NCI-H2196 (cell line): ENCODE data around the gene OR2Y1.
"Not testable (repeated sequence)": the region's sequence is repeated elsewhere in the genome, so short reads cannot be mapped to it uniquely, and the experiment has no call there.

Source experiments
- DNase-seq: peaks from one replicate; lab custom pipeline; 2025; ENCODE audit not compliant: unreplicated experiment; lab: John Stamatoyannopoulos, UW

The OR2Y1 gene

DNA sequence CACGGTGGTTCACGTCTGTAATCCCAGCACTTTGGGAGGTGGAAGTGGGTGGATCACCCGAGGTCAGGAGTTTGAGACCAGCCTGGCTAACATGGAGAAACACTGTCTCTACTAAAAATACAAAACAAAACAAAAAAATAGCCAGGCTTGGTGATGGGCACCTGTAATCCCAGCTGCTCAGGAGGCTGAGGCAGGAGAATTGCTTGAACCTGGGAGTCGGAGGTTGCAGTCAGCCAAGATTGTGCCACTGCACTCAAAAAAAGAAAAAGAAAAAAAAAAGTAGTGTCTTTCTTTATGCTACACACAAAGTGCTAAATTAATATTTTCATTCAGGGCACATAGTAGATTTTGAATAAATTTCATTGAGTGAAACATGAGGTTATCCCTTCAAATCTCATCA lies 1.1 kb upstream of the OR2Y1 start:
- DNase-seq, result not testable (repeated sequence)

- DNase-seq, result no peak
These were observed 587 bp downstream of the OR2Y1 start for GRCh38 chr5:180739271-180739670.

- no peak for DNase-seq
These were observed 3.3 kb downstream of the OR2Y1 start for GRCh38 chr5:180736536-180736935.

GRCh38 chr5:180724944-180725343 lies 14.9 kb downstream of the OR2Y1 start:
- DNase-seq, result no peak

DNA sequence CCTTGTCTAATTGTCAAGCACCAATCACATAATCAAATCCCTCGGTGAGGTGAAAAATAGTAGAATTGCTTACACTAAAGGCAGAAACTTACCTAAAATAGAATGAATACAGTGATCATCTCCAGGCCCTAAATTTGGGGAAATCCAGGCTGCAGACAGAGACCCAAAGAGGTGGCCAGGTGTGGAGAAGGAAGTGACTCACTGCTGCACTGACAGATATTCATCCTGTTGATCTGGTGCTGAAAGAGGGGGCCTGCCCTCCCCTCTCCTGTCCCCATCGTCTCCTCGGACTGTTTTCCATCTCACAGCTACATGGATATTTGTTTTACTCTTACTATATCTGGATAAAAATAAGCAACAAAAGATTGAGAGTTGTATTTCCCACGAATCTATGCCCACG lies 15.9 kb downstream of the OR2Y1 start:
- DNase-seq, result no peak

GRCh38 chr5:180720486-180720885 lies 19.4 kb downstream of the OR2Y1 start:
- DNase-seq, result no peak

- DNase-seq, result no peak
These were observed 20.1 kb downstream of the OR2Y1 start for GRCh38 chr5:180719781-180720180.

GRCh38 chr5:180718810-180719453 lies 20.9 kb downstream of the OR2Y1 start:
- peak; percentile 48 for DNase-seq

DNA sequence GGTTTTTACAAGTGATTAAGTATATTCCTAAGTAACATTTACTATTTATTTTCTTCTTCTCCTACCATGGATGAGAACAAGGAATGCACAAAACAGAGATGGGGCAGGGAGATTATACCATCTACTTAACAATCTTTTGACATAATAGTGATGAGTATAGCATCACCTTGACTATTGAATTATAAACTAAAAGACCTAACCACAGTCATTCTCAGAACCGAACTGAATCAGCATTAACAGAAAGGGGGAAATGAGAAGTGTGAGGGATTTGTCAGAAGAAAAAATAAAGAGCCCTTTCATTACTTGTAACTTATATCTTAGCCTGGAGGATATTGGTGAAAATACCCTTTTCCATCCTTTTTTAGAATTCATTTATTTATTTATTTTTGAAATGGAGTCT lies 21.9 kb downstream of the OR2Y1 start:
- no peak for DNase-seq

- peak; percentile 19 for DNase-seq
These were observed 35.5 kb downstream of the OR2Y1 start for GRCh38 chr5:180704362-180704761.

DNA sequence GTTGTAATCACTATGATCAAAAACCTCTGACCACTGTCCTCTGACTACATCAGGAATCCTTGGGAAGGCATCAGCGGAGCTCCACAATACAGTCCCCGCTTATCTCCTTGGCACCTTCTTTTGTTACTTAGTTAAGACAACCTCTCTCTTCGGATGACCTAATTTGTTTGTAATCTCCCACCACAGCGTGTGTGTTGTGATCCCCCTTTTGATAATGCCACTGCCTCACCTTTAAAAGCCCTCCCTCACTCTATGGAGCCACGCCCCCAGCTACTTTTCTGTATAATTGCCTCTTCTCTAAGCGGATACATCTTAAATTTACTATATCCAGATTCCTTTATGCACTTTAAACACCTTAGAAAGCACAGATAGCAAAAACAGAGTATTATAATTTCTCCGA lies 35.9 kb downstream of the OR2Y1 start:
- no peak for DNase-seq

DNA sequence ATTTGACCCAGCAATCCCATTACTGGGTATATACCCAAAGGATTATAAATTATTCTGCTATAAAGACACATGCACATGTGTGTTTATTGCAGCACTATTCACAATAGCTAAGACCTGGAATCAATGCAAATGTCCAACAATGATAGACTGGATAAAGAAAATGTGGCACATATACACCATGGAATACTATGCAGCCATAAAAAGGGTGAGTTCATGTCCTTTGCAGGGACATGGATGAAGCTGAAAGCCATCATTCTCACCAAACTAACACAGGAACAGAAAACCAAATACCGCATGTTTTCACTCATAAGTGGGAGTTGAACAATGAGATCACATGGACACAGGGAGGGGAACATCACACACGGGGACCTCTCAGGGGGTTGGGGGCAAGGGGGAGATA lies 36.5 kb downstream of the OR2Y1 start:
- DNase-seq, result not testable (repeated sequence)

- not testable (repeated sequence) for DNase-seq
These were observed 39.4 kb downstream of the OR2Y1 start for GRCh38 chr5:180700440-180700839.

DNA sequence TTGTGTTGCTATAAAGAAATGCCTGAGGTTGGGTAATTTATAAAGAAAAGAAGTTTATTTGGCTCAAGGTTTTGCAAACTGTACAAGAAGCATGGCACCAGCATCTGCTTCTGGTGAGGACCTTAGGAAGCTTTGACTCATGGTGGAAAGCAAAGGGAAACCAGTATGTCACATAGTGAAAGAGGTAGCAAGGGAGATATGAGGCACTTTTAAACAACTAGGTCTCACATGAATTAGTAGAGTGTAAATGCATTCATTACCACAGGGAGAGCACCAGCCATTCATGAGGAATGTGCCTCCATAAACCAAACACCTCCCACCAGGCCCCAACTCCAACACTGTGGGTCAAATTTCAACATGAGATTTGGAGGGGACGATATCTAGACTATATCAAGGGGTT lies 40.8 kb downstream of the OR2Y1 start:
- DNase-seq, result no peak

DNA sequence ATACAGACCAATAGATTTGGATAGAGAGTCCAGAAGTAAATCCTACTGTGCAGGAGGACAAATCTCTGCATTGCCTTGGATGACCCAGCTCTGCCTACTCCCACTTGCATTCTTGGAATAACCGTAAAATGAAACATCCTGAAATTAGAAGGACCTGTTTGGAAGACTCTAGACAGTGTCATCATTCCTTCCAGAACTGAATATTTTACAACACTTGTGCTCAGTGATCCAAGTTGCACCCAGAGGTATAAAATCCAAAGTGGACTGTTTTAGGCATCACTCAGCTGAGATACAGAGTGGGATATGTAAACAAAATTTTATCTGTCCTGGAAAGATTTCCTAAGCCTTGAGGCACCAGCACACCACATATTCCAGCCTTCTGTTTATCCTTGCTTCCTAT lies 43.7 kb downstream of the OR2Y1 start:
- DNase-seq, result no peak

DNA sequence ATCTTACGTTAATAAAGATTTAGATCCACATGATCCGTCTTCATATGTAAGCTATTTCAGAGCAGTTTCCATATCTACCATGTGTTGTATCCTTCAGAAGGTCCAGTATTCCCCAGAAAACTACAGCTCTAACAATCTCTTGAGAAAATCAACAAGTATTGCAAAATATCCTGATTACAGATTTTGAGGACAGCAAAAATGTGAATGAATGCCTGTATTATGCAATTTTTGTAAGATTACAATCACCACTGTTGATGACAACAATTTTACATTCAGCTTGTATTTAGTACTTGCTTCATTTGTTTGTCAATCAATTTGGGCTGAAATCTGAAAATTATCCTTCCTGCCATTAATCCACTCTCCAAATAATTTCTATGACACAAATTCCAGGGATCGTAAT lies 47.4 kb downstream of the OR2Y1 start:
- no peak for DNase-seq

GRCh38 chr5:180691046-180691445 lies 48.8 kb downstream of the OR2Y1 start:
- no peak for DNase-seq

DNA sequence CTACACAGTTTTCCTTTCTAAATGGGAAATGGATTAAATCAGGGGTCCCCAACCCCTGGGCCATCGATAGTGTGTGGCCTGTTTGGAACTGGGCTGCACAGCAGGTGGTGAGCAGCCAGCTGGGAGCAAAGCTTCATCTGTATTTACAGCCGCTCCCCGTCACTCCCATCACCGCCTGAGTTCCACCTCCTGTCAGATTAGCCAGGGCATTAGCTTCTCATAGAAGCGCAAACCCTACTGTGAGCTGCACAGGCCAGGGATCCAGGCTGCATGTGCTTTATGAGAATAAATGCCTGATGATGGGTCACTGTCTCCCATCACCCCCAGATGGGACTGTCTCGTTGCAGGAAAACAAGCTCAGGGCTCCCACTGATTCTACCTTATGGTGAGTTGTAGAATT lies 49.3 kb downstream of the OR2Y1 start:
- DNase-seq, result no peak

DNA sequence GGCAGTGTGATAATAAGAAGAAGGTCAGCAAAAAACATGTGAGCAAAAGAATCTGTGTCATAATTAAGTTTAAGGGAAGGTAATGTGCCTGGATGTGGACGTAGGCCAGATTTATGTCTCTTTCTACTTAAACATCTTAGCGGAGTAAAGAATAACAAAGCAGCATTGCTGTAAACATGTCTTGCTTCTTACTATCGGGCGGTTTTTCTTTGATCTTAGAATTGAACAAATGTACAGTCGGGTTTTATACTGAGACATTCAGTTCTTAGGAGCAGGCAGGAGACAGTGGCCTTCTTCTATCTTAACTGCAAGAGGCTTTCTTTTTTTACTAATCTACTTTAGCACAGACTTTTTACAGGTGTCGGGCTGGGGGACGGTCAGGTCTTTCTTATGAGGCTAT lies 50.1 kb downstream of the OR2Y1 start:
- DNase-seq, result no peak
